Measurements from ENCODE around the gene DNA2.

DNA sequence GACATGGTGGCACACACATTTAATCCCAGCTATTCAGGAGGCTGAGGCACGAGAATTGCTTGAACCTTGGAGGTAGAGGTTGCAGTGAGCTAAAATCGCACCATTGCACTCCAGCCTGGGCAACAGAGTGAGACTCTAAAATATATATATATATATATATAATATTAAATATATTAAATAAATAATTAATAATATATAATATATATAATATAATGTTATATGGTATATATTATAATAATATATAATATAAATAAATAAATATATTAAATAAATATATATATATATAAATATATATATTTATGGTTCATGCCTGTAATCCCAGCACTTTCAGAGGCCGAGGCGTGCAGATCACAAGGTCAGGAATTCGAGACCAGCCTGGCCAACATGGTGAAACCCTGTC is 105.2 kb downstream of the DNA2 start:
- TF ChIP-seq, protein P1, sequence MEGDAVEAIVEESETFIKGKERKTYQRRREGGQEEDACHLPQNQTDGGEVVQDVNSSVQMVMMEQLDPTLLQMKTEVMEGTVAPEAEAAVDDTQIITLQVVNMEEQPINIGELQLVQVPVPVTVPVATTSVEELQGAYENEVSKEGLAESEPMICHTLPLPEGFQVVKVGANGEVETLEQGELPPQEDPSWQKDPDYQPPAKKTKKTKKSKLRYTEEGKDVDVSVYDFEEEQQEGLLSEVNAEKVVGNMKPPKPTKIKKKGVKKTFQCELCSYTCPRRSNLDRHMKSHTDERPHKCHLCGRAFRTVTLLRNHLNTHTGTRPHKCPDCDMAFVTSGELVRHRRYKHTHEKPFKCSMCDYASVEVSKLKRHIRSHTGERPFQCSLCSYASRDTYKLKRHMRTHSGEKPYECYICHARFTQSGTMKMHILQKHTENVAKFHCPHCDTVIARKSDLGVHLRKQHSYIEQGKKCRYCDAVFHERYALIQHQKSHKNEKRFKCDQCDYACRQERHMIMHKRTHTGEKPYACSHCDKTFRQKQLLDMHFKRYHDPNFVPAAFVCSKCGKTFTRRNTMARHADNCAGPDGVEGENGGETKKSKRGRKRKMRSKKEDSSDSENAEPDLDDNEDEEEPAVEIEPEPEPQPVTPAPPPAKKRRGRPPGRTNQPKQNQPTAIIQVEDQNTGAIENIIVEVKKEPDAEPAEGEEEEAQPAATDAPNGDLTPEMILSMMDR (IDR thresholded peaks at IDR 0.05; ENCODE audit: low read length) = no peak
- no peak for TF ChIP-seq EZH2 (IDR thresholded peaks at IDR 0.05; ENCODE audit: borderline replicate concordance, low read length)
